GM18517 (cell line): ENCODE measurements around the gene ELMOD1.

ENCODE experiments used
- ATAC-seq: cut with Tn5 transposase; IDR thresholded peaks from one replicate; pipeline ENCODE4 v1.9.1; 2021; ENCODE audit warnings: mild to moderate bottlenecking, moderate library complexity; ENCODE audit not compliant: unreplicated experiment

The ELMOD1 gene

DNA sequence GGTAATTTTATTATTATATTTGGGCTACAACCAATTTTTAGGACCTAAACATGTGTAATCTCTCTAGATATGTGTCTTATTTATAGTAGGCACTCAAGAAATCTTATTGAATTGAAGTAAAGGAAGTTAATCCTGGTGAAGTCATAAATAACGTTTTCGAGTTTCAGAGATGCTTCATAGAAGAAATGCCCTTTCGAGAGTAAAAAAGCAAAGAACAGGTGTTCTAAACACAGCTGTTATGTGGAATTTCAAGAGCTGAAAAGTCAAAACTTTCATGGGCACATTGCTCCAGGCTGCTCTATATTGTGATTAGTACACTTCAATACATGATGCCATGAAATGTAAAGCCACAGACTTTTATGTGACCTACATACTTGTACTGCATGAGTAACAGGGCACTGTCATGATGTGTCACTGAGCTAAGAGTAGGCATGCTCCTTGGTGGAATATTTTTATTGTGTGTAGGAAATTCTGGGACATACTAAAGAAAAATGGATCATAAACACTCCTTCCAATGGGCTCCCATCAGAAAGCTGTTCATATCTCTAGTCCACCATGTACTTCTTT, 7.2 kb upstream of the ELMOD1 start:
- no peak for ATAC-seq

- ATAC-seq: no peak
These were observed 3.5 kb upstream of the ELMOD1 start for GRCh38 chr11:107587306-107587979.

GRCh38 chr11:107591378-107592230, 657 bp downstream of the ELMOD1 start:
- ATAC-seq: no peak

DNA sequence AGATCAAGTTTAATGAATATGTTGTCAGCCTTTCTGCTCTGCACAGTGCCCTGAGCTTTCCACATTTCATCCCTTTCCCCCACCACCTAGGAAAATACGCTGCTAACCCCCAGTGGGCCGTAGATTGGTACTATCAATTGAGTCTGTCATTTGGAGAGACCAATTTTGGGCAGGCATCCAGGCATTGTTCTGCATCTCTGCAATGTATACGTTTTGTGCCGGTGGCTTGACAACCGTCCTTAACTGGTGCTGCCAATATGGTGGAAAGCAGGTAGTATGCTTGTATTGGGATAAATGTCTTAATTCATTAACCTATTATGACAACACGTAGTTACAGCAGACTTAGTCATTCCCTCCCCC, 1.3 kb downstream of the ELMOD1 start:
- no peak for ATAC-seq

- ATAC-seq: no peak
These were observed 1.9 kb downstream of the ELMOD1 start for GRCh38 chr11:107592813-107593212.

DNA sequence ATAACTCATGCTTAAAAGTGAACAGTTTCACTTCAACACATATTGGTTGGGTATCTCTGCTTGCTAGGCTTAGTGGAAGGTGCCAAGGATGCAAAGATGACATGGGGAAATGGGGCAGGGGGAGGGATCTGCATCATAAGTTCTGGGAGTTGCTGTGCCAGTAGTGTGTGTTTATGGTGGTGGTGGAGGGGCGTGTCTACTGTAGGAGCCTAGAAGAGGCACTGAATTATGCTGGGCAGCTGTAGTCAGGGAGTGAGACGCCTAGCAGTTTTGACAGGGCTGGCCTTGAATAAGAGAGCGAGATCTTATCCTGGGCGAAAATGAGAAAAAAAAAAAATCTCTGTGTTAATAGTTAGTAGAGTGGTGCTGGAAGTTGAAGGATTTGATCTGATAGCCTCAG, 3.0 kb downstream of the ELMOD1 start:
- ATAC-seq: no peak

GRCh38 chr11:107594736-107595135, 3.8 kb downstream of the ELMOD1 start:
- no peak for ATAC-seq

DNA sequence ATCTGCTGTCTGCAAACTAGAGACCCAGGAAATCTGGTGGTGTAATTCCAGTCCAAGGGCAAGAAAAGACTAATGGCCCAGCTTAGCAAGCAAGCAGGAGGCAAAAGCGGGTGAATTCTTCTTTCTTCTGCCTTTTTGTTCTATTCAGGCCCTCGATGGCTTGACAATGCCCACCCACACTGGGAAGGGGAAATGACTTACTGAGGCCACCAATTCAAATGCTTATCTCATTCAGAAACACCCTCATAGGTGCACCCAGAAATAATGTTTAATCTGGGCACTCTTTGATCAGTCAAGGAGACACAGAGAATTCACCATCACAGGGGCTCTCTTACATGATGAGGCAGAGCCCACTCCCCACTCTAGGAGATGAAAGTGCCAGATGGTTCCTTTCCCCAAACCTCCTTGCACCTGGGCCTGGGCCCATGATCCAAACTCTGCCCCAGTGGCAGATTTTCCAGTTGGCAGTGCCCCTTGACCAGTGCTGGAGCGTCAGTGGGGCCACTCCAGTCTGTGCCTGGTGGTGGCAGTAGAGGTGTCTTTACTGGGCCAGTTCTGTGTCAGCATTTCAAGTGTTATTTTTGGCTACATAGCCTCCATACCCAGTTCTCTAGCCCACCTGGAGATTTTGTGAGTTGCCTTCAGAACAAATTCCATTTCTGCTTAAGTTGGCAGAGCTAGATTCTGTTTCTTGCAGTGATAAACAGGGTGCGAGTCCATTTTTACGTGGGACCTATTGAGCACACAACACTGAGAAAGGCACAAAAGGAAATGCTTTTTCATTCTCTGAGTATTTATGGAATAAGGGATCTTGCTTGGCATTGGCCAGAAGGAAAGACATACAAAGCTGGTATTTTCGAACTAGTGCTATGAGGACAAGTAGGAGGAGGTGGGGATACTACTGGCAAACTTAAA, 7.5 kb downstream of the ELMOD1 start:
- ATAC-seq: peak; percentile 70

GRCh38 chr11:107605061-107606006, 14.4 kb downstream of the ELMOD1 start:
- ATAC-seq: no peak

- no peak for ATAC-seq
These were observed 15.2 kb downstream of the ELMOD1 start for GRCh38 chr11:107606141-107606540.

GRCh38 chr11:107608809-107609208, 17.9 kb downstream of the ELMOD1 start:
- ATAC-seq: no peak

- ATAC-seq: no peak
These were observed 18.7 kb downstream of the ELMOD1 start for GRCh38 chr11:107609400-107610218.

GRCh38 chr11:107612445-107612844, 21.5 kb downstream of the ELMOD1 start:
- no peak for ATAC-seq

- ATAC-seq: no peak
These were observed 29.0 kb downstream of the ELMOD1 start for GRCh38 chr11:107619926-107620325.

- no peak for ATAC-seq
These were observed 30.1 kb downstream of the ELMOD1 start for GRCh38 chr11:107621081-107621480.

DNA sequence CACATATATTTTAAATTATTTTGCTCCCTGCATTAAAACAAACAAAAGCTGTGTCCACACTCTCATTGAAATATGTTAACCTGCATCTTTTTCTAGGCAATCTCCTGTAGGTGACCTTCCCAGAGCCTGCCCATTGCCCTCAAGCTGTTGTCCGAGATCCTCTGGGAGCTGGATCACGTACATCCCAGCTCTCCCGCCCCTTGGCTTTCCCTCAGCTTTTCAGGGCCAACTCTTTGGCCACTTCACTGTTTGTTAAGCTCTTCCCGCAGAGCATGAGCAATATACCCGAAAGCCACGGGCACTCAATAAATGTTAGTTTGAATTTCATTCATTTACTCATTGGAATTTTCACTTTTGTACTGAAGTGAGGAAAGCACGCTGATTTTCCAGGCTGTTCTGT, 32.2 kb downstream of the ELMOD1 start:
- no peak for ATAC-seq

DNA sequence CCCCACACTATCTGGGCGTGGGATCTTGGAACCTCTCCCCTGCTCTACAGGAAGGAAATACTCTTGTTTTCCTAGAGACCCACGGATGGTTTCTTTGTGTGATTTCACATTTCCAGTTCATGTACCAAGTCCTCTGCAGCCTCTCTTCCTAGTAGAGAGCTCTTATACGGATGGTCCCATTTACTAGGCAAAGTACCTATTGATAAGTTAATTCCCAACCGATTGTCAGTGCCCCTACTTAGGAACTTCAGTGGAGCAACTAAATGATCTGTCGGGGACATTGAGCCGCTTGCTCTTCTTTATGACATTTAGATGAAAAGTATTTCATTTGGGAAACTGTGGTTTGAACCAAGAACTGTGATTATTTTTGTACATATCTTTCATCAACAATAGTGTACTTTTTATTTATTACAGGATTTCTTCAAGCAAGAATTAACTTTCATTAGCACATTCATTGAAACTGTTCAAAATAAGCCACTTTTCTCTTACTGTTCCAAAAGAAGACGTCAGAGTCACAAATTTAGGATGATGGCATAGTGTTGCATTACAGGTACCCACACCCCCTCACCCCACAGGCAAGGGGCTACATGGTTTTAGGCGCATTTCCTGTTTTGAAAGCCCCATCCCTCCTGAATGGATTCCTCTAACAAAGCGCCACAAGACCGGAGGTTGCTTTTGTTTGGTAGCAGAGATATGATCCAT, 34.2 kb downstream of the ELMOD1 start:
- no peak for ATAC-seq

DNA sequence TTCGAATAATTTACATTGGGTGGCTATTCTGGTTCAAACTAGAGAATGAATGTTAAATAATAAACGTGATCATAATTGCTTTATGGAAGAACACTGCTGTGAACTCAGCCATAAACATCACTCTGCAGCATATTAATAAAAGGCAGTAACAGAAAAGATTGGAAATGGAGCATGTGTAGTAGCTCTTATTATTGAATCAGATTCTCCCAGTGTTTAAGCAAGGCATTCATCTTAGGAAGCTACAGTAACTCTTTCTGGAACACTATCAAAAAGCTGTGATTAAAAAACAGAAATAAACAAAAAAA, 34.7 kb downstream of the ELMOD1 start:
- ATAC-seq: no peak

GRCh38 chr11:107631043-107631442, 40.1 kb downstream of the ELMOD1 start:
- no peak for ATAC-seq
